Activated naive CD4-positive, alpha-beta T cell (primary cell): ENCODE results near the gene FCGR3A.

Experiments
- DNase-seq, 4 experiments: peaks; one replicate each; lab custom pipeline; 2025; lab: John Stamatoyannopoulos, UW

Gene FCGR3A

DNA sequence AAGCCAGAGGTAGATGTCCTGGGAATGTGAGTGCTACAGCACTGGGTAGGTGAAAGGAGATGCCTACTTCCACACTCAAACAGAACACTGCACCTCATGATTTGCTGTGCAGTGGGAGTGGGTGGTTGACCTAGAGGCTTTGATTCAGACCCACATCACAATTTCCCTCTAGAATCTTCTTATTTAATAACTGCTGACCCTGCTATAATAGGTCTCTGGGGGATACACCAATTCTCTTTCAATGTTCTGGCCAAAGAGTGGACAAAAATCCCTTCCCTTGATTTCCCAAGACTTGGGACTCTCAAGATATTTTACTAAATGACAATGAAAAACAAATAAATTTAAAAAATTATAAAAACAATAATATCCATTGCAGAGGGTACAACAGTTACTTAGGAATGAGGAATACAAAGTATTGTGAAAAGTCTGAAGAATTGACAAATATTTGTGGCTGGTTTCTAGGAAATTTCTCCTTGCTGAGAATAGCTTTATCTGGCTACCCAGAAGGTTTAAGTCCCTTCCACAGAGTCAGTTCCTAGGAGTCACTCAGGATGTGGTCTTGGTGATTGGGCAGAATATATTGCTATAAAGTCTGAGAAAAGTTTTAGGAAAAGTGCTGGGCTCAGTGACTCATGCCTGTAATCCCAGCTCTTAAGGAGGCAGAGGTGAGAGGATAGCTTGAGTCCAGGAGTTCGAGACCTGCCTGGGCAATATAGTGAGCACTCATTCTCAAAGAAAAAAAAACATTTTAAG lies 46.8 kb downstream of the FCGR3A start:
- DNase-seq: no peak

GRCh38 chr1:161502181-161502580 lies 47.4 kb downstream of the FCGR3A start:
- no peak for DNase-seq

GRCh38 chr1:161501234-161501633 lies 48.4 kb downstream of the FCGR3A start:
- no peak for DNase-seq

DNA sequence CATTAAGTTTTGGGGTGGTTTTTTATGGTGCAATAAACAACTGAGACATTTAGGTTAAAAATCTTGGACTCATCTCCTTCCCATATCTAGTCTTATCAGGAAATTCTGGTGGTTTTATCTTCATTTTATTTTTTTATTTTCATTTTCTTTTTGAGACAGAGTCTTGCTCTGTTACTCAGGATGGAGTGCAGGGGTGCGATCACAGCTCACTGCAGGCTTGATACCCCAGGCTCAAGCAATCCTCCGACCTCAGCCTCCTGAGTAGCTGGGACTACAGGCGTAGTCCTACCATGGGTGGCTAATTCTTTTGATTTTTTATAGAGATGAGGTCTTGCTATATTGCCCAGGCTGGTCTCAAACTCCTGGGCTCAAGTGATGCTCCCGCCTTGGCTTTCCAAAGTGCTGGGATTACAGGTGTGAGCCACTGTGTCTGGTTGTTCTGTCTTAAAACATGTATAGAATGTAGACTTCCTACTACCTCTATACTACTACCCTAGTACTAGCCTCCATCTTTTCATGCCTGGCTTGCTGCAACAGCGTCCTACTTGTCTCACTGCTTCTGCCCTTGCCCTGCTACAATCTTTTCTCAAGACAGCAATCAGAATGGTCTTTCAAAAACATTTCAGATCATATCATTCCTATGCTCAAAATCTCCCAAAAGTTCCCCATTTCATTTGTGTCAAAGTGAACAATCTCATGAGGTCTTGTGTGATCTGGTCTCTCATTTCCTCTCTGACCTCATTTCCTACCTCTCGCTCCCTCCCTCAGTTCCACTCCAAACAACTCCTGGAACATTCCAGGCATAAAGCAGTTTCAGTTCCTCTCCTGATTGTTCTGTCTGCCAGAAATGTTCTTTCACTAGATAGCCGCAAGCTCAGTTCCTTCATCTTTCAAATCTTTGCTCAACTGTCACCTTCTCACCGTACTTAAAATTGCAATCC lies 50.2 kb downstream of the FCGR3A start:
- no peak for DNase-seq

GRCh38 chr1:161498646-161499045 lies 51.0 kb downstream of the FCGR3A start:
- no peak for DNase-seq

DNA sequence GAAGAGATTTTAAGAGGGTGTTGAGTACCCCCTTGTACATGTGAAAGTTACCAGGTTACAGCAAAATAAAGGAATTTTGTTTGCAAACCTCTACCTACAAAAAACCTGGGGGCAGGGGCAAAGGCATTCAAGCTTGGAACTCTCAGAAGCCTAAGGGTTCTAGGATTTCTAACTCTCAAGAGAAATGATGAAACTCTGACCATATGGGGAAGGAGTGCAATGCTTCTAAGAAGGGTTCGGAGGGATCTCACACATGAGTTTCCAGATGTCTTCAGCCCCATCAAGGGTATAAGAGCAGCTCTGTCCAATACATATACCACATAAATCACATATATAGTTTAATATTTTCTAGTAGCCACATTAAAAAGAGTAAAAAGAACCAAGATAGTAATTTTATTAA lies 51.7 kb downstream of the FCGR3A start:
- no peak for DNase-seq

GRCh38 chr1:161495490-161495889 lies 54.1 kb downstream of the FCGR3A start:
- no peak for DNase-seq

- DNase-seq: no peak
Measured at GRCh38 chr1:161494091-161494735, 55.4 kb downstream of the FCGR3A start.

GRCh38 chr1:161492827-161493226 lies 56.8 kb downstream of the FCGR3A start:
- DNase-seq: no peak
